Measurements from ENCODE around the gene HMSD. TPM values are rescaled to one million over a fixed set of nuclear protein-coding genes. Genes with fewer than 3 reads are reported as not detected.
"Not testable (repeated sequence)": the region's sequence is repeated elsewhere in the genome, so short reads cannot be mapped to it uniquely, and the experiment has no call there.

Gene HMSD
- total RNA-seq, 2 donors from 2014 or later = not detected

DNA sequence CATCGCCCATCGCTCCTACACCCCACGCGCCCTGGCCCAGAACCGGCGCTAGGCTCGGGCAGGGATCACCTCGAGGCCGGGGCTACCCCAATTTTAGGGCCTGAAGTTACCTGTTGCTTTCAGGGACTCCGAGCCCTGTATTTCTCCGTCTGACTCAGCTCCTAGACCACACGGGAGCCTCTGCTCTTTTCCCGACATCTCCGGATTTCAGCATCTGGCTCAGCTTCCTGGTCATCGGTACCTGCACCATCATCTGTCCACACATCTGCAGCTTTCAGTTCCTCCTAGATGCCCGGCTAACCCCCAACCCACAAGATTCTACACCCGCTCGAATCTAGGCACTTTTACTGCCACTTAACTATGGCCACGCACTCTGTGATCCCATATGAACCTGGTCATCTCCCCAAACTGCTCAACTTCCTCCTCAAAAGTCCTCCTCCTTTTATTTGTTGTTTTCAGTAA, 12.1 kb upstream of the HMSD start:
- Histone ChIP-seq H3K27me3 (replicated peaks; ENCODE audit: insufficient read depth) (no peaks in the 10 kb centered on the region), H3K36me3 (no peaks in the 10 kb centered on the region), H3K4me1 (ENCODE audit: control insufficient read depth in 1 of 2, low read depth in 2 of 2) (peaks cover 0 to 5% of the 10 kb centered on the region in 2 donors), H3K9me3 (no peaks in the 10 kb centered on the region), H3K4me3 (peak overlapping the region; percentile 73), H3K27ac (no peak overlapping the region)
- TF ChIP-seq, protein P1, sequence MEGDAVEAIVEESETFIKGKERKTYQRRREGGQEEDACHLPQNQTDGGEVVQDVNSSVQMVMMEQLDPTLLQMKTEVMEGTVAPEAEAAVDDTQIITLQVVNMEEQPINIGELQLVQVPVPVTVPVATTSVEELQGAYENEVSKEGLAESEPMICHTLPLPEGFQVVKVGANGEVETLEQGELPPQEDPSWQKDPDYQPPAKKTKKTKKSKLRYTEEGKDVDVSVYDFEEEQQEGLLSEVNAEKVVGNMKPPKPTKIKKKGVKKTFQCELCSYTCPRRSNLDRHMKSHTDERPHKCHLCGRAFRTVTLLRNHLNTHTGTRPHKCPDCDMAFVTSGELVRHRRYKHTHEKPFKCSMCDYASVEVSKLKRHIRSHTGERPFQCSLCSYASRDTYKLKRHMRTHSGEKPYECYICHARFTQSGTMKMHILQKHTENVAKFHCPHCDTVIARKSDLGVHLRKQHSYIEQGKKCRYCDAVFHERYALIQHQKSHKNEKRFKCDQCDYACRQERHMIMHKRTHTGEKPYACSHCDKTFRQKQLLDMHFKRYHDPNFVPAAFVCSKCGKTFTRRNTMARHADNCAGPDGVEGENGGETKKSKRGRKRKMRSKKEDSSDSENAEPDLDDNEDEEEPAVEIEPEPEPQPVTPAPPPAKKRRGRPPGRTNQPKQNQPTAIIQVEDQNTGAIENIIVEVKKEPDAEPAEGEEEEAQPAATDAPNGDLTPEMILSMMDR (IDR thresholded peaks at IDR 0.05) = no peak
- no peak for ATAC-seq (ENCODE audit: insufficient number of reproducible peaks, low FRiP score, low read depth)
- DNase-seq (ENCODE audit: low spot score) = no peak

DNA sequence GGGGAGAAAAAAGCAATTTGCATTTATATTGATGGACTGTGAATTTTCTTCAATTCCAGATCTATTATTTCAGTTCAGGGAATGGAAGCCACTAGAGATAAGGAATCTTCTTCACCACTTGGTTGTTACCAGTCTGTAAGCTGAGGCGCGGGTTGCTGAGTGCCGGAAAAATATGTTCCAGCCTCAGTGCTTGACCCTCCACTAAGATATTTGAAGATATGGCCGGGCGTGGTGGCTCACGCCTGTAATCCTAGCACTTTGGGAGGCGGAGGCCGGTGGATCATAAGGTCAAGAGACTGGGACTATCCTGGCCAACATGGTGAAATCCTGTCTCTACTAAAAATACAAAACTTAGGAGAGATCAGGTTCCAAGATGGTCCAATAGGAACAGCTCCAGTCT, 9.1 kb upstream of the HMSD start:
- H3K36me3 ChIP-seq = no peaks in the 10 kb centered on the region
- DNase-seq (ENCODE audit: low spot score) = no peak
- H3K4me1 ChIP-seq (ENCODE audit: control insufficient read depth in 1 of 2, low read depth in 2 of 2) = peaks cover 0 to 5% of the 10 kb centered on the region in 2 donors
- no peaks in the 10 kb centered on the region for H3K27me3 ChIP-seq (replicated peaks; ENCODE audit: insufficient read depth)
- H3K27ac ChIP-seq = no peak overlapping the region
- TF ChIP-seq, protein P1 (IDR thresholded peaks at IDR 0.05) = no peak
- H3K9me3 ChIP-seq = no peaks in the 10 kb centered on the region
- ATAC-seq (ENCODE audit: insufficient number of reproducible peaks, low FRiP score, low read depth) = no peak
- no peak overlapping the region for H3K4me3 ChIP-seq

DNA sequence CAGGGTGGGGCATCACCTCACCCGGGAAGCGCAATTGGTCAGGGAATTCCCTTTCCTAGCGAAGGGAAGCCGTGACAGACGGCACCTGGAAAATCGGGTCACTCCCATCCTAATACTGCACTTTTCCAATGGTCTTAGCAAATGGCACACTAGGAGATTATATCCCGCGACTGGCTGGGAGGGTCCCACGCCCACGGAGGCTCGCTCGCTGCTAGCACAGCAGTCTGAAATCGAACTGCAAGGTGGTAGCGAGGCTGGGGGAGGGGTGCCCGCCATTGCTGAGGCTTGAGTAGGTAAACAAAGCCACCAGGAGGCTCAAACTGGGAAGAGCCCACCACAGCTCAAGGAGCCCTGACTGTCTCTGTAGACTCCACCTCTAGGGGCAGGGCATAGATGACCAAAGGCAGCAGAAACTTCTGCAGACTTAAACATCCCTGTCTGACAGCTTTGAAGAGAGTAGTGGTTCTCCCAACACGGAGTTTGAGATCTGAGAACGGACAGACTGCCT, 8.5 kb upstream of the HMSD start:
- ATAC-seq (ENCODE audit: insufficient number of reproducible peaks, low FRiP score, low read depth); H3K4me1 ChIP-seq (ENCODE audit: control insufficient read depth in 1 of 2, low read depth in 2 of 2); DNase-seq (ENCODE audit: low spot score); H3K4me3 ChIP-seq; H3K27ac ChIP-seq; H3K36me3 ChIP-seq; H3K9me3 ChIP-seq; H3K27me3 ChIP-seq (replicated peaks; ENCODE audit: insufficient read depth): not testable (repeated sequence)

DNA sequence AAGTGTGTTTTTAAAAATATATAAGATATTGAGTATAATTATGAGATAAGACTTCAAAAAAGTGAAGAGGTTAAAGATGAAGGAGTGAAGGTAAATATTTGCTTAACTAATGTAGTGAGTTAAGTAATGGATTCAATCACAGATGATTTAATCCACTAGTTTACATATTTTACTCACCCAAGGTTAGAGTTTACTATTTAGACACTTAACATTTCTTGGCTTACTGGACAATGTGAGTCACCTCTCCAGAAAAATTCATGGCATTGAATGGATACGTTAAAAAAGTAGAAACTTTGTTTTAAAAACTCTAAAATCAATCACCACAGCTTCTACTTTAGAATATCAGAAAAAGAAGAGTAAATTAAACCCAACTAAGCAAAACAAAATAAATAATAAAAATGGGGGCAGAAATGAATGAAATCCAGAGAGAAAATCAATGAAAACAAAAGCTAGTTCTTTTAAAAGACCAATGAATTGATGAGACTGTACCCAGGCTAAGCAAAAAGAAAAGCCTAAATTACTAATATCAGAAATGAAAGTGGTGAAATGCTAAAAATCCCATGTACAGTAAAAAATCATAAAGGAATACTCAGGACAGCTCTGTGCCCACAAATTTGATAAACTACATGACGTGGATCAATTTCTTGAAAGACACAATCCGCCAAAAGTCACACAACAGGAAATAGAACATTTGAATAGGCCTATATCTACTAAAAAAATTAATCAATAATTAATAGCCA, 1.9 kb upstream of the HMSD start:
- H3K27me3 ChIP-seq (replicated peaks; ENCODE audit: insufficient read depth) = no peaks in the 10 kb centered on the region
- no peaks in the 10 kb centered on the region for H3K36me3 ChIP-seq
- no peak for ATAC-seq (ENCODE audit: insufficient number of reproducible peaks, low FRiP score, low read depth)
- peaks cover 0 to 13% of the 10 kb centered on the region in 2 donors for H3K4me1 ChIP-seq (ENCODE audit: control insufficient read depth in 1 of 2, low read depth in 2 of 2)
- H3K9me3 ChIP-seq = no peaks in the 10 kb centered on the region
- TF ChIP-seq, protein P1 (IDR thresholded peaks at IDR 0.05) = no peak
- DNase-seq (ENCODE audit: low spot score) = no peak
- H3K4me3 ChIP-seq = no peak overlapping the region
- H3K27ac ChIP-seq = no peak overlapping the region

DNA sequence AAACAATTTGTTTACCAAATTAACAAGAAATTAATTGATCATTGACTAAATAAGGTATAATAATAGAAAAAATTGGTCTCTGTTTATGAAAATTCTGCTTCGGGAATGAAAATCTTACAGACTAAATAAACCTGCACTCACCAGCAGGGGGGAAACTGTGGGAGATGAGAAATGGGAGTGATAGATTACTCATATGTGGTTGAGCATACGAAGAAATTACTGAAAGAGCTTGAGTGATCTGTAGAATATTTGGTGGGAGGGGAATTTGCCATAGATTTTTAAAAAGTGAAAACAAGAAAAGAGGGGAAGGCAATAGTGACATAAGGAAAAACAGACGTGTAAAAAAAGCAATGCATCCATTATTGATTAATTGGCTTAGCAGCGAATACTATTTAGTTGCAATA, 2.2 kb downstream of the HMSD start:
- Histone ChIP-seq H3K27ac (no peak overlapping the region), H3K4me3 (no peak overlapping the region), H3K4me1 (ENCODE audit: control insufficient read depth in 1 of 2, low read depth in 2 of 2) (peaks cover 0 to 13% of the 10 kb centered on the region in 2 donors), H3K36me3 (no peaks in the 10 kb centered on the region), H3K9me3 (no peaks in the 10 kb centered on the region), H3K27me3 (replicated peaks; ENCODE audit: insufficient read depth) (no peaks in the 10 kb centered on the region)
- no peak for ATAC-seq (ENCODE audit: insufficient number of reproducible peaks, low FRiP score, low read depth)
- no peak for DNase-seq (ENCODE audit: low spot score)
- TF ChIP-seq, protein P1 (IDR thresholded peaks at IDR 0.05) = no peak

Data from thoracic aorta (tissue), 2 donors.